Chondrocyte (in vitro differentiated cells): ENCODE results near the gene FBXO17. TPM values are rescaled to one million over a fixed set of nuclear protein-coding genes. Genes with fewer than 3 reads are reported as not detected.

Source experiments
- DNase-seq: peaks from one replicate; pipeline ENCODE4 v3.0.0; 2021; ENCODE audit warnings: mixed read lengths, low spot score
- H3K27ac Mint-ChIP-seq: one replicate; pipeline ENCODE4 v1.8.0; 2021; ENCODE audit warnings: mild to moderate bottlenecking, moderate library complexity, mixed read lengths; ENCODE audit not compliant: unreplicated experiment
- H3K27me3 Mint-ChIP-seq: 2 replicates; pipeline ENCODE4 v1.8.0; 2021; ENCODE audit warnings: low read depth, mixed read lengths
- H3K36me3 Mint-ChIP-seq: 2 replicates; pipeline ENCODE4 v1.8.0; 2021; ENCODE audit warnings: low read depth, mixed read lengths
- H3K4me1 Mint-ChIP-seq: 2 replicates; pipeline ENCODE4 v1.8.0; 2021; ENCODE audit warnings: low read depth, mild to moderate bottlenecking, mixed read lengths
- H3K4me3 Mint-ChIP-seq: one replicate; pipeline ENCODE4 v1.8.0; 2021; ENCODE audit warnings: mild to moderate bottlenecking, moderate library complexity, mixed read lengths; ENCODE audit not compliant: unreplicated experiment
- H3K9me3 Mint-ChIP-seq: 2 replicates; pipeline ENCODE4 v1.8.0; 2021; ENCODE audit warnings: low read depth, mixed read lengths
- CTCF ChIP-seq: fragments of 200-600 bp; sonication (generic); IDR thresholded peaks from 2 replicates; pipeline ENCODE4 v1.5.0; 2021; ENCODE audit warnings: antibody characterized with exemption, mild to moderate bottlenecking, moderate library complexity
- total RNA-seq: library from RNA; stranded (reverse); gene quantifications from 3 replicates; pipeline ENCODE4 v1.2.1, GENCODE V29; 2021

The FBXO17 gene
- total RNA-seq, 1 donor from 2014 or later = 40.2 TPM

GRCh38 chr19:38910488-38910887, 65.1 kb downstream of the FBXO17 start:
- H3K9me3 Mint-ChIP-seq = no peaks in the 10 kb centered on the region
- no peak overlapping the region for H3K27ac Mint-ChIP-seq
- H3K4me1 Mint-ChIP-seq = no peaks in the 10 kb centered on the region
- H3K4me3 Mint-ChIP-seq = no peak overlapping the region
- H3K36me3 Mint-ChIP-seq = peaks cover 9% of the 10 kb centered on the region
- DNase-seq = no peak
- no peaks in the 10 kb centered on the region for H3K27me3 Mint-ChIP-seq
- no peak for TF ChIP-seq CTCF

- H3K4me1 Mint-ChIP-seq = no peaks in the 10 kb centered on the region
- no peaks in the 10 kb centered on the region for H3K27me3 Mint-ChIP-seq
- peaks cover 16% of the 10 kb centered on the region for H3K36me3 Mint-ChIP-seq
- H3K9me3 Mint-ChIP-seq = no peaks in the 10 kb centered on the region
- no peak for DNase-seq
- no peak for TF ChIP-seq CTCF
- H3K27ac Mint-ChIP-seq = no peak overlapping the region
- H3K4me3 Mint-ChIP-seq = no peak overlapping the region
These were observed 66.6 kb downstream of the FBXO17 start for GRCh38 chr19:38908911-38909310.

- Mint-ChIP-seq H3K4me3 (no peak overlapping the region), H3K27me3 (no peaks in the 10 kb centered on the region), H3K36me3 (peaks cover 16% of the 10 kb centered on the region), H3K9me3 (no peaks in the 10 kb centered on the region), H3K27ac (no peak overlapping the region), H3K4me1 (no peaks in the 10 kb centered on the region)
- TF ChIP-seq CTCF = no peak
- DNase-seq = no peak
These were observed 67.9 kb downstream of the FBXO17 start for GRCh38 chr19:38907670-38908069.

- no peaks in the 10 kb centered on the region for H3K9me3 Mint-ChIP-seq
These were observed 68.3 kb downstream of the FBXO17 start for GRCh38 chr19:38907227-38907626.

GRCh38 chr19:38905620-38906019, 69.9 kb downstream of the FBXO17 start:
- Mint-ChIP-seq H3K27ac (no peak overlapping the region), H3K36me3 (peaks cover 16% of the 10 kb centered on the region), H3K4me3 (no peak overlapping the region), H3K9me3 (no peaks in the 10 kb centered on the region), H3K4me1 (peaks cover 3% of the 10 kb centered on the region), H3K27me3 (no peaks in the 10 kb centered on the region)
- TF ChIP-seq CTCF = no peak
- no peak for DNase-seq

More at GRCh38 chr19:38907227-38907626, 68.3 kb downstream of the FBXO17 start:
- H3K4me1 Mint-ChIP-seq = no peaks in the 10 kb centered on the region
- no peaks in the 10 kb centered on the region for H3K27me3 Mint-ChIP-seq
- TF ChIP-seq CTCF = no peak
- no peak overlapping the region for H3K27ac Mint-ChIP-seq
- H3K4me3 Mint-ChIP-seq = no peak overlapping the region
- H3K36me3 Mint-ChIP-seq = peaks cover 16% of the 10 kb centered on the region
- no peak for DNase-seq
